Effector memory CD4-positive, alpha-beta T cell (primary cell): ENCODE measurements around the gene ALX3.

Experiments used
- DNase-seq, 3 donors: peaks; one replicate each; pipeline ENCODE4 v3.0.0-alpha.2; 2020
- H3K27ac ChIP-seq: 2 replicates; pipeline ENCODE4 v1.7.0; 2013; ENCODE audit warnings: mild to moderate bottlenecking, low read length, moderate library complexity; ENCODE audit not compliant: insufficient read depth, poor library complexity, severe bottlenecking
- H3K27me3 ChIP-seq: replicated peaks from 2 replicates; pipeline ENCODE4 v1.7.0; 2013; ENCODE audit warnings: mild to moderate bottlenecking, low read length; ENCODE audit not compliant: insufficient read depth, control insufficient read depth, poor library complexity, severe bottlenecking
- H3K36me3 ChIP-seq: 2 replicates; pipeline ENCODE4 v1.7.0; 2013; ENCODE audit warnings: mild to moderate bottlenecking, low read length, moderate library complexity; ENCODE audit not compliant: control insufficient read depth, insufficient read depth
- H3K4me1 ChIP-seq: 2 replicates; pipeline ENCODE4 v1.7.0; 2013; ENCODE audit warnings: low read length, mild to moderate bottlenecking; ENCODE audit not compliant: control insufficient read depth, insufficient read depth, poor library complexity, severe bottlenecking
- H3K4me3 ChIP-seq: 2 replicates; pipeline ENCODE4 v1.7.0; 2013; ENCODE audit warnings: low read length, low read depth, mild to moderate bottlenecking; ENCODE audit not compliant: insufficient read depth, poor library complexity, severe bottlenecking
- H3K9me3 ChIP-seq: 2 replicates; pipeline ENCODE4 v1.7.0; 2013; ENCODE audit warnings: mild to moderate bottlenecking, low read length, moderate library complexity; ENCODE audit not compliant: control insufficient read depth

Gene ALX3

GRCh38 chr1:110089561-110090275 lies 19.2 kb upstream of the ALX3 start:
- Histone ChIP-seq H3K36me3 (no peaks in the 10 kb centered on the region), H3K4me1 (peaks cover under 1% of the 10 kb centered on the region), H3K27me3 (peaks cover 15% of the 10 kb centered on the region), H3K9me3 (no peaks in the 10 kb centered on the region), H3K27ac (no peak overlapping the region), H3K4me3 (no peak overlapping the region)
- DNase-seq: no peak

DNA sequence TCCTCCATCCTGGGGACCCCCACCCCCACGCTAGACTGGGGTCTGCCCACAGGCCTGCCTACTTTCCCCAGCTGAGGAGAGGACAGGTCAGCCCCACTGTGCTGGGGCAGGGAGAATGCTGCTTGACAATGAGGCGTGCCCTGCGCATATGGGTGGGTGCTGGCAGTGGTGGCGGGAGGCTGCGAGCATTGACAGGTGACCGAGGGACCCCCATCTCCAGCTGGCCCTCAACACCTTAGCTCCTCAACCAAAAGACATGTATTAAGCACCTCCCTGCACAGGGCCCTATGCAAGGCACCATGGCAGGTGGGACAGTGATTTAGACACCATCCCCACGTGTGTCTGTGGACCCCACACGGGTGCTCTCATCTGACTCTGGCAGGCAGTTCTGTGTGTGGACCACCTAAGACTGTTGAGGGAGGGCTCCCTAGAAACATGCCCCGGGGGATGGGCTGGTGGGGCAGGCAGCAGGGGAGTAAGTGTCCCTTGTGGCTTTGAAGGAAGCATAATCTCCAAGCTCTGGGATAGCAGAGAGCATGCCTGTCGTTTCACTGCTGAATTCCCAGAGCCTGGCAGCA lies 18.4 kb upstream of the ALX3 start:
- no peak overlapping the region for H3K27ac ChIP-seq
- no peak for DNase-seq
- peaks cover 24% of the 10 kb centered on the region for H3K27me3 ChIP-seq

GRCh38 chr1:110087812-110088738 lies 17.6 kb upstream of the ALX3 start:
- Histone ChIP-seq H3K27ac (no peak overlapping the region), H3K27me3 (peaks cover 31% of the 10 kb centered on the region), H3K9me3 (no peaks in the 10 kb centered on the region), H3K4me1 (peaks cover 17% of the 10 kb centered on the region), H3K4me3 (no peak overlapping the region), H3K36me3 (no peaks in the 10 kb centered on the region)
- no peak for DNase-seq

More for the DNA sequence above, 18.4 kb upstream of the ALX3 start:
- Histone ChIP-seq H3K36me3 (no peaks in the 10 kb centered on the region), H3K4me3 (no peak overlapping the region), H3K9me3 (no peaks in the 10 kb centered on the region), H3K4me1 (peaks cover 9% of the 10 kb centered on the region)

GRCh38 chr1:110086961-110087360 lies 16.5 kb upstream of the ALX3 start:
- Histone ChIP-seq H3K27me3 (peaks cover 34% of the 10 kb centered on the region), H3K4me1 (peaks cover 18% of the 10 kb centered on the region)
- DNase-seq: no peak

DNA sequence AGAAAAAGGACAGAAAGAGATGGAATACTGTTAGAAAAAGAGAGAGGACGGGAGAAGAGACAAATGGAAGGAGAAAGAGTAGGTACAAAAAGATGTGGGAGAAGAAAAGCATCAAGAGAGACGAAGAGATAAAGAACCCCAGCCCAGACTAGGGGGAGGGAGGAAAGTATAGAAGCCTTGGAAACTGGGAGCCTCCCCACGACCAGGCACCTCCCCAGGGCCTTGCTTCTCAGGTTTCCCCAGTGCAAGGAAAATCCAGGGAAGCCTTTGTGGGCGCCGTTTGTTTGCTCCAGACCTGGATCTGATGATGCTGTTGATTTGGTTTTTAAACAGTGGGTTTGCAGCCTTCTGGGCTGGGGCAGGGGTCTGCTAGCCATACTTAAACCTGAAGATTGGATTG lies 15.2 kb upstream of the ALX3 start:
- H3K4me3 ChIP-seq: no peak overlapping the region
- H3K27me3 ChIP-seq: peaks cover 34% of the 10 kb centered on the region
- no peaks in the 10 kb centered on the region for H3K9me3 ChIP-seq
- DNase-seq: no peak
- no peaks in the 10 kb centered on the region for H3K36me3 ChIP-seq
- H3K4me1 ChIP-seq: peaks cover 18% of the 10 kb centered on the region
- H3K27ac ChIP-seq: no peak overlapping the region

More at GRCh38 chr1:110086961-110087360, 16.5 kb upstream of the ALX3 start:
- Histone ChIP-seq H3K27ac (no peak overlapping the region), H3K4me3 (no peak overlapping the region), H3K9me3 (no peaks in the 10 kb centered on the region), H3K36me3 (no peaks in the 10 kb centered on the region)

GRCh38 chr1:110084227-110085078 lies 14.0 kb upstream of the ALX3 start:
- no peak overlapping the region for H3K27ac ChIP-seq
- no peaks in the 10 kb centered on the region for H3K9me3 ChIP-seq
- no peak for DNase-seq
- H3K27me3 ChIP-seq: peaks cover 34% of the 10 kb centered on the region
- H3K4me3 ChIP-seq: peak overlapping the region; percentile 71
- no peaks in the 10 kb centered on the region for H3K36me3 ChIP-seq
- H3K4me1 ChIP-seq: peaks cover 18% of the 10 kb centered on the region

- Histone ChIP-seq H3K4me1 (peaks cover 18% of the 10 kb centered on the region), H3K9me3 (no peaks in the 10 kb centered on the region), H3K36me3 (no peaks in the 10 kb centered on the region), H3K27me3 (peaks cover 34% of the 10 kb centered on the region), H3K27ac (no peak overlapping the region), H3K4me3 (peak overlapping the region; percentile 71)
- DNase-seq: no peak
Observed at GRCh38 chr1:110083866-110084226, 13.4 kb upstream of the ALX3 start.

- Histone ChIP-seq H3K27me3 (peaks cover 34% of the 10 kb centered on the region), H3K27ac (no peak overlapping the region), H3K36me3 (no peaks in the 10 kb centered on the region), H3K4me3 (peak overlapping the region; percentile 71), H3K9me3 (no peaks in the 10 kb centered on the region), H3K4me1 (peaks cover 18% of the 10 kb centered on the region)
- no peak for DNase-seq
Observed at GRCh38 chr1:110083061-110083865, 12.8 kb upstream of the ALX3 start.

DNA sequence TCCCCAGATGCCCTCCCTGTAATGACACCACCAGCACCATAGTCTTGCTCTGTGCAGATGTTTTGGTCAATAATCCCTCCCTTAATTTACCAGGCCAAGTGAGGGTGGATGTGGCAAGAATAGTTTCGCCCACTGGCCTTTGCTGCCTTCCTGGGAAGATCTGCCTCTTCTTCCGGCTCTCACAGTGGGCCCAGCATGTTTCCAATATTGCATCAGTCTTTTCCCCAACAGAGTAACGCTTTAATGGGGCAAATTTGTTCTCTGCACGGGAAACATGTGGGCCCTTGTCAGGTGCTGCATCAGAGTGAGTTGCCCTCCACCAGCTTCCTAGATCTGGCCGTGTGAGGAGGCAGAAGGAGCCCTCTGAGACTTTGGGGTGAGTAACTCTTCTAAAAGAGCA lies 12.0 kb upstream of the ALX3 start:
- Histone ChIP-seq H3K27me3 (peaks cover 34% of the 10 kb centered on the region), H3K4me3 (no peak overlapping the region), H3K9me3 (no peaks in the 10 kb centered on the region), H3K27ac (no peak overlapping the region), H3K4me1 (peaks cover 18% of the 10 kb centered on the region), H3K36me3 (no peaks in the 10 kb centered on the region)
- no peak for DNase-seq
